GM18526 (cell line): ENCODE measurements around the gene OTULIN.

Experiments used
- POLR2A ChIP-seq: IDR thresholded peaks from 3 replicates; pipeline ENCODE4 v1.6.1; 2011; ENCODE audit not compliant: insufficient read length; ENCODE audit errors: extremely low read depth

The OTULIN gene

DNA sequence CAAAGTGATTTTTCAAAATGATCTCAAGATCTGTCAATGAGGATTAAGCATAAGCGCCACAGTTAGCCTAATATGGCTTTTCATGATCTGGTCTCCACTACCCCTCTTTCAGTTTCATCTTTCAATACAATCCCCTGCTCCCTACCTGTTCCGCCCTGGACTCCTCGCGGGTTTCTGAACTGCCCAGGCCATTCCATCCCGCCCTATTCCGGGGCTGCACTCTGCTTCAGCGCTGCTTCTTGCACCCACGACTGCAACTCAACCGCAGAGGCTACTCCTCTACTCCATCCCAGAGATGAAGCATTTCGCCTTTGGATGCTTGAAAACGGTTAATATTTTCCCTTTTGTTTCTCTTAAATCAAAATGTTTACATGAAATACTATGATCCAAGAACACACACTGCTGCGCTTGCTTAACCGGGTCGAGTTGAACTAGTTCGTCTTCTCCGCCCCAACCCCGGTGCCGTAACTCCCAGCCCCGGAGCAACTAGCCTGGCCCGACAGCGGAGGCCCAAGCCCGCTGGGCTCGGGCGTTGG is 716 bp upstream of the OTULIN start:
- no peak for TF ChIP-seq POLR2A

GRCh38 chr5:14665101-14665822 is 744 bp downstream of the OTULIN start:
- TF ChIP-seq POLR2A: no peak

- peak; percentile 46 for TF ChIP-seq POLR2A
Observed at GRCh38 chr5:14665949-14666348, 1.4 kb downstream of the OTULIN start.

DNA sequence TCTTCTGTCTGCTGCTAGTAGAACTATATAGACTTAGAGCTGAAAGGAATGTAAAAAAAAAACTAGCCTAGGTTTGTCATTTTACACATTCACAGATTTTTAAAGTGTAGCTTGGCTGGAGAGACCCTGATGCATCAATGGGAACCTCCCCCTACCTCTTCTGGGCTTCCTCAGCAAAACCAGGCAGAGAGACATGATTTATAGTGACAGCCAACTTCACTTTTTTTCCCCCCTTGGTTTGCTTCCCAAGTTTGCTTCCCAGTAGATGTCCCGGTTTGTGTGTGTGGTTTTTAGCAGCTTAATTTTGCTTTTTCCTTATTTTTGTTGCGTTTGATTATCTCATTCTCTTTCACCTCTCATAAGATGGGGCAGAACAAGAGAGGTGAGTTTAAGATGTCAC is 1.8 kb downstream of the OTULIN start:
- TF ChIP-seq POLR2A: no peak

- no peak for TF ChIP-seq POLR2A
Observed at GRCh38 chr5:14667290-14667689, 2.8 kb downstream of the OTULIN start.

- no peak for TF ChIP-seq POLR2A
Observed at GRCh38 chr5:14667770-14668169, 3.3 kb downstream of the OTULIN start.

- no peak for TF ChIP-seq POLR2A
Observed at GRCh38 chr5:14668181-14668591, 3.7 kb downstream of the OTULIN start.

DNA sequence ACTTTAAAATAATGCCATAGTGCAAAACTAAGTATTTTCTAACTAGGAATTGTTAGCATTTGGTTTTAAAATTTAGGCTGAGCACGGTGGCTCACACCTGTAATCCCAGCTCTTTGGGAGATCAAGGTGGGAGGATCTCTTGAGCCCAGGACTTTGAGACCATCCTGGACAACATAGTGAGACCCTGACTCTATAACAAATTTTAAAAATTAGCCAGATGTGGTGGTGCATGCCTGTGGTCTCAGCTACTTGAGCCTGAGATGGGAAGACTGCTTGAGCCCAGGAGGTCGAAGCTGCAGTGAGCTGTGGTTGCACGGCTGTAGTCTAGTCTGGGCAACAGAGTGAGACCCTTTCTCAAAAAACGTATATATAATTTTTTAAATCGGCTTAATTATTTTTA is 4.9 kb downstream of the OTULIN start:
- no peak for TF ChIP-seq POLR2A

DNA sequence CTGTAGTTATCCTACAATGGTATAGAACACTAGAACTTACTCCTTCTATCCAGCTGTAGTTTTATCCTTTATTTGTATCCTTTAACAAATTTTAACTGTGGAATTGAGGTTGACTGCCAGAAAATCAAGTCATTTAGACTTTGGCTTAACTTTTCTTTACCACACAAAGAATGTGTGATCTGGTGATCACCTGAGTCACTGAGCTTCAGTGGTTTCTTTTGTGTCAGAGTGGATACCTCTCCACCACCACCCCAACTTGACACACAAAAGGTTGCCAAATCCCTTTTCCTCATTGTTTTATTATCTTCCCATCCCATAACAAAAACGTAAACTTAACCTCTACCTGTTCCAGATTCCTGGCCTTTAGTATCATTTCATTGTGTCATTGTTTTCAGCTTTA is 5.5 kb downstream of the OTULIN start:
- no peak for TF ChIP-seq POLR2A

GRCh38 chr5:14671414-14671813 is 6.9 kb downstream of the OTULIN start:
- no peak for TF ChIP-seq POLR2A

GRCh38 chr5:14672082-14672481 is 7.6 kb downstream of the OTULIN start:
- no peak for TF ChIP-seq POLR2A

DNA sequence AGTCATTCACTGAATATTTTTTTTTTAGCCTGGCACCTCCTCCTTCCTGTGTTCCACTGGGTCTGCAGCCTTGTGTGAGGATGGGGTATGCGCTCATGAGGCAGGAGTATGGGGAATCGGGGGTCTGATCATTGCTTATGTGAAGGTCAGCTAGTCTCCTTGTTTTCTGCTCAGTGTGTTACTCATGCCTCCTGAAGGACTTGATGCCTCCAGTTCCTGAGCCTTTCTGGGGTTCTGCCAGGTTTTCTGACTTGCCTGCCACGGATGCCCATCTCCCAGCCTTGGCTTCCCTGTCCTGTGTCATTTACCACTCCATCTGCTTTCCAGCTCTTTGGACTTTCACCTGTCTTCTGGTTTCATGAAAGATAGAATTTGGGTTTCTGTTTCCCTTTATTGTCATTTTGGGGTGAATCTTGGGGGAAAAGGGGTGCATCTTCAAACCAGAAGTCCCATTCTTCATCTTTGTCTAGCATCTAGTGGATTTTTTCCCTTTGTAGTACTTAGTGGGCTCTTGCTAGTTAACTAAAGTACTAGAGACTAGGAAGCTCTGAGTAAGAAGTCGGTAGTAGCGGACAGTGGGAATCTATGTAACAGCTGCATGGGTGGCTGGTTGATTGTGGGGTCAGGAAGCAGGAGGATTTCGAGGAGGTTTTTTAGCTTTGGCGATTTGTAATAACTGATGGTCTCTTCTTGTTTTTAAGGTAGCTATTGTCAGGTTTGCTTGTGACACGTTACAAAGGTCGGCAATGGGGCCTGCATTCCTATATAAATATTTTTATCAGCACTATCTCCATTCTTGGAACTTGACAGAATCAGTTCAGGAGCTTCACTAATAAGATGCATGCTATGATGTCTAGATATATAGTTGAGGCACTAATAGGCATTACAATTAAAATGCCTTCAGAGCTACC is 8.2 kb downstream of the OTULIN start:
- TF ChIP-seq POLR2A: no peak

- TF ChIP-seq POLR2A: no peak
Observed at GRCh38 chr5:14673443-14673842, 8.9 kb downstream of the OTULIN start.

DNA sequence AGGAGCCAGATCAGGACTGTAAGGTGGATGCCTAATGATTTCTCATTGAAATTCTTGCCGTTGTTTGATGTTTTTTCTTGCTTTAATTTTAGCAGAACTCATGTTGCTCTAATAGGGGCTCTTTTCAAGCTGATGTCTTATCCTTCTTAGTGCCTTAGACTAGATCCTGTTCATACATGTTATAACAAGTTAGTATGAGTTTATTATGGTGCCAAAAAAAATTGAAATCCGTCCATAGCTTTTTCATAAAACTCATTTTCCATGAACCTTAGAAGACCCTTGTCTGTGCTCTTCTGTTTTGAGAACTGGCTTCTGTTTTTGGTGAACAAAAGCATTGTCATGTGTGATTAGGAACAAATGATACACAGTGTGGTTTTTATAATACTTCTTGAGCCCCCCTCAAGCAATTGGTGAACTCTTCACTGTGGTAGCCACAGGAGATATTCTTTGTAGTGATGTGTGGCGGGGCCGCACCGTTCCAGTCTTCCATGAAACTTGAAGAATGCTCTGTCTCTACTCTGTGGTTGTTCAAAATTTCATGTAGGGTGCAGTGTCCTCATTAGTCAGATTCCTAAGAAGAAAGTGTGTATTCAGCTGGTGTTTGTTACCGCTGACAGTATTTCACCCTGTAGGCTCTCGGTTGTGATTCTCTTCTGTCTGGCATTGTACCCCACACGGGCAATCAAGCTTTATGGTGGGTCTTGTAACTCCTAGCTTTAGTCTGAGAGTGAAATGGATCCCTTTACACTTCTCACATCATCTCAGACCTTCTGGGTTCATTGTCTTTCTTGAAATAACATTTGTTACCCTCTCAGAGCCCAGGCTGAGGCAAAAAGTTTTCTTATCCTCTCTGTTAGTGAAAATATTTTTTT is 10.7 kb downstream of the OTULIN start:
- TF ChIP-seq POLR2A: no peak

GRCh38 chr5:14675865-14676300 is 11.4 kb downstream of the OTULIN start:
- TF ChIP-seq POLR2A: no peak
